GM23248 (cell line): Measurements from ENCODE around the gene RNF11. TPM values are rescaled to one million over a fixed set of nuclear protein-coding genes. Genes with fewer than 3 reads are reported as not detected.
"Not testable (repeated sequence)": the region's sequence is repeated elsewhere in the genome, so short reads cannot be mapped to it uniquely, and the experiment has no call there.

ENCODE experiments used
- DNase-seq: peaks from one replicate; pipeline ENCODE4 v3.0.0-alpha.2; 2015
- H2AFZ ChIP-seq: fragments of 200-600 bp; sonication (generic); 2 replicates; pipeline ENCODE4 v1.6.1; 2016; ENCODE audit warnings: antibody characterized with exemption
- H3F3A ChIP-seq: fragments of 200-600 bp; sonication (generic); 2 replicates; pipeline ENCODE4 v1.6.1; 2016; ENCODE audit warnings: mild to moderate bottlenecking, antibody characterized with exemption, mixed run types; ENCODE audit not compliant: insufficient read depth
- H3K27ac ChIP-seq: fragments of 200-600 bp; sonication (generic); 2 replicates; pipeline ENCODE4 v1.5.1; 2016; ENCODE audit warnings: mild to moderate bottlenecking
- H3K27me3 ChIP-seq: fragments of 200-600 bp; sonication (generic); replicated peaks from 2 replicates; pipeline ENCODE4 v1.6.1; 2016; ENCODE audit warnings: mild to moderate bottlenecking; ENCODE audit not compliant: insufficient read depth
- H3K36me3 ChIP-seq: fragments of 200-600 bp; sonication (generic); 2 replicates; pipeline ENCODE4 v1.6.1; 2016; ENCODE audit warnings: low read depth, mild to moderate bottlenecking
- H3K4me1 ChIP-seq: fragments of 200-600 bp; sonication (generic); 2 replicates; pipeline ENCODE4 v1.6.1; 2016; ENCODE audit warnings: mild to moderate bottlenecking; ENCODE audit not compliant: insufficient read depth
- H3K4me2 ChIP-seq: fragments of 200-600 bp; sonication (generic); one replicate; pipeline ENCODE4 v1.6.1; 2016; ENCODE audit warnings: mild to moderate bottlenecking; ENCODE audit not compliant: unreplicated experiment
- H3K4me3 ChIP-seq: fragments of 200-600 bp; sonication (generic); 2 replicates; pipeline ENCODE4 v1.5.1; 2016; ENCODE audit warnings: mild to moderate bottlenecking
- H3K79me2 ChIP-seq: fragments of 200-600 bp; sonication (generic); 2 replicates; pipeline ENCODE4 v1.6.1; 2016; ENCODE audit warnings: mild to moderate bottlenecking; ENCODE audit not compliant: insufficient read depth
- H3K9ac ChIP-seq: fragments of 200-600 bp; sonication (generic); 2 replicates; pipeline ENCODE4 v1.6.1; 2016; ENCODE audit warnings: mild to moderate bottlenecking
- H3K9me2 ChIP-seq: fragments of 200-600 bp; sonication (generic); 2 replicates; pipeline ENCODE4 v1.6.1; 2016; ENCODE audit warnings: mixed run types, mild to moderate bottlenecking, moderate library complexity; ENCODE audit not compliant: insufficient read depth
- H3K9me3 ChIP-seq: fragments of 200-600 bp; sonication (generic); one replicate; pipeline ENCODE4 v1.6.1; 2017; ENCODE audit warnings: low read depth
- H4K20me1 ChIP-seq: fragments of 200-600 bp; sonication (generic); 2 replicates; pipeline ENCODE4 v1.6.0; 2016; ENCODE audit not compliant: insufficient read depth
- EZH2 ChIP-seq: fragments of 200-600 bp; sonication (generic); IDR thresholded peaks from 2 replicates; pipeline ENCODE4 v1.6.1; 2018; ENCODE audit warnings: antibody characterized with exemption, mild to moderate bottlenecking; ENCODE audit not compliant: insufficient read depth, poor library complexity, severe bottlenecking
- EZH2phosphoT487 ChIP-seq: fragments of 200-600 bp; sonication (generic); IDR thresholded peaks from 2 replicates; pipeline ENCODE4 v1.6.1; 2018; ENCODE audit warnings: antibody characterized with exemption, moderate library complexity, mild to moderate bottlenecking, low read depth; ENCODE audit not compliant: insufficient read depth
- WGBS, 2 experiments: methylation state at CpG; one replicate each; pipeline ENCODE4 v1.1.6; 2015 to 2017; ENCODE audit warnings: low lambda C conversion rate in 2 of 2, low coverage in 1 of 2; ENCODE audit errors: missing lambda C conversion rate in 2 of 2; 5-methylcytosine and 5-hydroxymethylcytosine counted together
- in situ Hi-C: fragments of 300-500 bp; cut with MboI; formaldehyde crosslinking; loops from 2 replicates; pipeline ENCODE4 v1.15.0; 2020
- polyA plus RNA-seq: library from polyadenylated mRNA; unstranded; fragments of >200 nt; fragmentation: Nextera tagmentation; extraction: Ambion mirVana; gene quantifications from 2 replicates; pipeline ENCODE4 v1.2.1, GENCODE V29; 2016
- total RNA-seq: library from RNA; depleted of rRNA; stranded (reverse); fragments of >200 nt; shearing (Covaris generic); gene quantifications from 2 replicates; pipeline ENCODE4 v1.2.3, GENCODE V29; 2014

The RNF11 gene
- total and polyA plus RNA-seq, 2 experiments from 2014 or later, result 94.1 to 128 TPM

DNA sequence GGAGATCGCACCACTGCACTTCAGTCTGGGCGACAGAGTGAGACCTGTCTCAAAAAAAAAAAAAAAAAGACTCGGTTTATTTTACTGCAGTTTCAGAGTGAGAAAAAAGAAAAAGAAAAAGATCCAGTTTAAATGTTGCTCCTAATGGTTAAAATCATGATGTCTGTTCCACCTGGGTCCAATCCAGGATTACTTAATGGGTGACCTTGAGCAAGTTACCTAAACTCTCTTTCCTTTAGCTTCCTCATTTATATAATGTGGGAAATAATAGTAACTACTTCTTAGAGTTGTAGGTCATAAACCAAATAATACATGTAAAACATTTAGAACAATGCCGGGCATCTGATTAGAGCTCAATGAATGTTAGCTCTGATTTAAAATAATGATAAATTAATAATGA, 19.4 kb upstream of the RNF11 start:
- DNase-seq, result no peak
- Histone ChIP-seq H3K36me3 (no peaks in the 10 kb centered on the region), H3F3A (peaks cover 17% of the 10 kb centered on the region), H2AFZ (no peak overlapping the region), H3K4me2 (no peak overlapping the region), H3K9me2 (no peaks in the 10 kb centered on the region), H3K79me2 (no peaks in the 10 kb centered on the region), H3K27ac (no peak overlapping the region), H3K9ac (no peak overlapping the region), H3K9me3 (no peaks in the 10 kb centered on the region), H4K20me1 (no peaks in the 10 kb centered on the region), H3K4me1 (peaks cover 19% of the 10 kb centered on the region), H3K27me3 (no peaks in the 10 kb centered on the region), H3K4me3 (no peak overlapping the region)
- in situ Hi-C loops, result no loop called here
- TF ChIP-seq EZH2phosphoT487 (no peak), EZH2 (no peak)
- 97 to 100% methylated on average over 4 of the region's 4 CpGs for WGBS, 2 experiments

DNA sequence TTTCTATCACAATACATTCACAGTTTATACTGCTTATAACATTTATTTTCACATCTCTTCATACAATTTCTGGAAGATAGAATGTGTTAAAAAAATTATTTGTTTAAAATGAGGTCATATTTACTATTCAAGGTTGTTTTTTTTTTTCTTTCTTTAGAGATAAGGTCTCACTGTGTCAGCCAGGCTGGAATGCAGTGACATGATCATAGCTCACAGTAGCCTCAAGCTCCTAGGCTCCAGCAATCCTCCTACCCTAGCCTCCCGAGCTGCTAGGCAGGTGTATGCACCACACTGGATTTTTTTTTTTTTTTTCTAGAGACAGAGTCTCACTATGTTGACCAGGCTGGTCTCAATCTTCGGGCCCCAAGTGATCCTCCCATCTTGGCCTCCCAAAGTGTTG, 19.0 kb upstream of the RNF11 start:
- Histone ChIP-seq H3F3A (peaks cover 17% of the 10 kb centered on the region), H3K4me1 (peaks cover 19% of the 10 kb centered on the region), H3K9me3 (no peaks in the 10 kb centered on the region), H3K9me2 (no peaks in the 10 kb centered on the region), H3K4me2 (no peak overlapping the region), H3K4me3 (no peak overlapping the region), H2AFZ (no peak overlapping the region), H4K20me1 (no peaks in the 10 kb centered on the region), H3K27ac (no peak overlapping the region), H3K9ac (no peak overlapping the region), H3K36me3 (no peaks in the 10 kb centered on the region), H3K27me3 (no peaks in the 10 kb centered on the region), H3K79me2 (no peaks in the 10 kb centered on the region)
- DNase-seq, result no peak
- no peak for TF ChIP-seq EZH2phosphoT487
- TF ChIP-seq EZH2, result no peak
- WGBS, 2 experiments, result 85 to 97% methylated on average over 2 of the region's 2 CpGs
- in situ Hi-C loops, result no loop called here

- no peaks in the 10 kb centered on the region for H3K9me3 ChIP-seq
- H3K79me2 ChIP-seq, result no peaks in the 10 kb centered on the region
- H2AFZ ChIP-seq, result no peak overlapping the region
- 32 to 33% methylated on average over 2 of the region's 2 CpGs for WGBS, 2 experiments
- no peak for TF ChIP-seq EZH2
- no peak for TF ChIP-seq EZH2phosphoT487
- no peaks in the 10 kb centered on the region for H3K36me3 ChIP-seq
- no peak for DNase-seq
- H3K4me2 ChIP-seq, result no peak overlapping the region
- no peak overlapping the region for H3K27ac ChIP-seq
- no peak overlapping the region for H3K9ac ChIP-seq
- H3K4me1 ChIP-seq, result peaks cover 19% of the 10 kb centered on the region
- H3K9me2 ChIP-seq, result no peaks in the 10 kb centered on the region
- H4K20me1 ChIP-seq, result no peaks in the 10 kb centered on the region
- H3K4me3 ChIP-seq, result no peak overlapping the region
- H3K27me3 ChIP-seq, result no peaks in the 10 kb centered on the region
- peaks cover 17% of the 10 kb centered on the region for H3F3A ChIP-seq
- in situ Hi-C loops, result no loop called here
These were observed 17.5 kb upstream of the RNF11 start for GRCh38 chr1:51218570-51218969.

DNA sequence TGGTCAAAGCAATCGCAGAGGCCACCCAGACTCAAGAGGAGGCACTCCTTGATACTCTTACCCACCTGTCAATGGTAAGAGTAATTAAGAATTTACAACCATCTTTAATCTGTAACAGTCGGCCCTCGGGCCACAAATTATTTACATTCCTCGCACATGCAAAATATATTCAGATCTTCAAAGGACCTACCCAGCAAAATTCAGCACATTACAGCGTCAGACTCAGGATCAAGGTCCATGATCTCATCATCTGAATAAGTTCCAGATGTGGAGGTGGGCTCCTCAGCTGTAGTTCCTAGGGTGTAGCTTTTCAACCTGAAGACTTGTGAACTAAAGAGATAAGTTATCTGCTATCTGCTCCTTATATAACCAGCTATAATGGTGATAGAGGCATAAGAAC, 17.1 kb upstream of the RNF11 start:
- no peak overlapping the region for H3K4me3 ChIP-seq
- peaks cover 17% of the 10 kb centered on the region for H3K4me1 ChIP-seq
- no peaks in the 10 kb centered on the region for H3K9me2 ChIP-seq
- H3K79me2 ChIP-seq, result no peaks in the 10 kb centered on the region
- H3K4me2 ChIP-seq, result no peak overlapping the region
- no peak overlapping the region for H3K27ac ChIP-seq
- H3K36me3 ChIP-seq, result no peaks in the 10 kb centered on the region
- H3F3A ChIP-seq, result peaks cover 16% of the 10 kb centered on the region
- no peaks in the 10 kb centered on the region for H3K27me3 ChIP-seq
- no peak overlapping the region for H3K9ac ChIP-seq
- no peaks in the 10 kb centered on the region for H3K9me3 ChIP-seq
- in situ Hi-C loops, result no loop called here
- no peak for TF ChIP-seq EZH2
- no peak for TF ChIP-seq EZH2phosphoT487
- H2AFZ ChIP-seq, result no peak overlapping the region
- H4K20me1 ChIP-seq, result no peaks in the 10 kb centered on the region
- DNase-seq, result no peak
- 54% methylated on average over 5 of the region's 5 CpGs for WGBS, 2 experiments

GRCh38 chr1:51221529-51221928, 14.5 kb upstream of the RNF11 start:
- H3K9ac ChIP-seq, H3K27ac ChIP-seq, DNase-seq, H4K20me1 ChIP-seq, H3K9me3 ChIP-seq, H3K4me1 ChIP-seq, H2AFZ ChIP-seq, H3F3A ChIP-seq, H3K9me2 ChIP-seq, H3K4me2 ChIP-seq, H3K4me3 ChIP-seq, in situ Hi-C loops, H3K79me2 ChIP-seq, H3K27me3 ChIP-seq, H3K36me3 ChIP-seq: not testable (repeated sequence)
- 96% methylated on average over 3 of the region's 3 CpGs for WGBS, 2 experiments
